SK-N-SH (cell line): ENCODE results near the gene TBX19. TPM values are rescaled to one million over a fixed set of nuclear protein-coding genes. Genes with fewer than 3 reads are reported as not detected.

ENCODE experiments used
- CTCF ChIA-PET: fragments of 300-600, 350-600 bp; formaldehyde crosslinking; extraction: SDS; loops from one replicate; lab custom pipeline; 2021; lab: Yijun Ruan, JAX
- POLR2A ChIA-PET: fragments of 350-600 bp; sonication (Branson Sonifier 250); formaldehyde crosslinking; extraction: SDS; loops from one replicate; lab custom pipeline; 2020; ENCODE audit warnings: antibody characterized with exemption, inconsistent platforms; lab: Yijun Ruan, JAX
- DNase-seq: peaks from one replicate; pipeline ENCODE4 v3.0.0; 2012
- H2AFZ ChIP-seq: fragments of 200-600 bp; sonication (generic); 2 replicates; pipeline ENCODE4 v1.8.1; 2016; ENCODE audit warnings: antibody characterized with exemption, mild to moderate bottlenecking, low read depth
- H3F3A ChIP-seq: fragments of 200-600 bp; sonication (generic); replicated peaks from 2 replicates; pipeline ENCODE3; 2016; ENCODE audit warnings: antibody characterized with exemption, mild to moderate bottlenecking; ENCODE audit not compliant: insufficient read depth
- H3K27ac ChIP-seq, 2 experiments: fragments of 200-500 bp in 1 of 2; fragments of 200-600 bp in 1 of 2; sonication (Bioruptor generic) in 1 of 2; sonication (generic), shearing (Covaris generic) in 1 of 2; 2 replicates each; pipeline versions ENCODE4 v1.5.1 to v1.6.1; 2014 to 2016; ENCODE audit warnings: low read depth in 2 of 2, inconsistent platforms in 1 of 2, low read length in 1 of 2, mild to moderate bottlenecking in 1 of 2, mixed read lengths in 1 of 2
- H3K27me3 ChIP-seq: fragments of 200-600 bp; sonication (generic), shearing (Covaris generic); 2 replicates; pipeline ENCODE4 v1.6.1; 2016; ENCODE audit warnings: mixed run types; ENCODE audit not compliant: insufficient read depth
- H3K36me3 ChIP-seq, 2 experiments: fragments of 200-500 bp in 1 of 2; fragments of 200-600 bp in 1 of 2; sonication (Bioruptor generic) in 1 of 2; sonication (generic) in 1 of 2; replicated peaks in 1 of 2; 2 replicates each; pipeline versions ENCODE3 to v1.5.1; 2014 to 2016; ENCODE audit warnings: low read length in 1 of 2, mild to moderate bottlenecking in 1 of 2; ENCODE audit not compliant: insufficient read depth in 2 of 2, control insufficient read depth in 1 of 2
- H3K4me1 ChIP-seq, 2 experiments: fragments of 200-500 bp in 1 of 2; fragments of 200-600 bp in 1 of 2; sonication (Bioruptor generic) in 1 of 2; sonication (generic), shearing (Covaris generic) in 1 of 2; 2 replicates each; pipeline versions ENCODE4 v1.5.1 to v1.6.1; 2014 to 2016; ENCODE audit warnings: low read depth in 1 of 2, low read length in 1 of 2, mixed run types in 1 of 2; ENCODE audit not compliant: insufficient read depth in 2 of 2, control insufficient read depth in 1 of 2
- H3K4me2 ChIP-seq: fragments of 200-600 bp; sonication (generic), shearing (Covaris generic); 2 replicates; pipeline ENCODE4 v1.6.1; 2017; ENCODE audit warnings: mixed run types
- H3K4me3 ChIP-seq, 2 experiments: fragments of 200-500 bp in 1 of 2; fragments of 200-600 bp in 1 of 2; sonication (Bioruptor generic) in 1 of 2; sonication (generic), shearing (Covaris generic) in 1 of 2; 2 replicates each; pipeline versions ENCODE4 v1.5.1 to v1.8.1; 2014 to 2016; ENCODE audit warnings: low read depth in 2 of 2, inconsistent platforms in 1 of 2, low read length in 1 of 2, mild to moderate bottlenecking in 1 of 2, mixed read lengths in 1 of 2, moderate library complexity in 1 of 2
- H3K79me2 ChIP-seq: fragments of 200-600 bp; sonication (generic); 2 replicates; pipeline ENCODE4 v1.8.1; 2017; ENCODE audit warnings: mild to moderate bottlenecking; ENCODE audit not compliant: insufficient read depth
- H3K9ac ChIP-seq: fragments of 200-600 bp; sonication (generic); 2 replicates; pipeline ENCODE4 v1.6.1; 2017; ENCODE audit warnings: mixed run types
- H3K9me2 ChIP-seq: fragments of 200-600 bp; sonication (generic); 2 replicates; pipeline ENCODE4 v1.6.1; 2017; ENCODE audit warnings: mixed run types
- H3K9me3 ChIP-seq: fragments of 200-600 bp; sonication (generic); 2 replicates; pipeline ENCODE4 v1.6.1; 2017; ENCODE audit warnings: mixed run types, mild to moderate bottlenecking, moderate library complexity
- H4K20me1 ChIP-seq: fragments of 200-600 bp; sonication (generic); 2 replicates; pipeline ENCODE4 v1.6.1; 2017; ENCODE audit warnings: mild to moderate bottlenecking, mixed run types; ENCODE audit not compliant: insufficient read depth
- CHD2 ChIP-seq: fragments of 150-350 bp; IDR thresholded peaks from 2 replicates; pipeline ENCODE4 v1.6.1; 2018; ENCODE audit warnings: low read length; ENCODE audit not compliant: partially characterized antibody
- EP300 ChIP-seq, 2 experiments: IDR thresholded peaks; 2 replicates each; pipeline versions ENCODE4 v1.4.0 to v1.6.1; 2012; ENCODE audit warnings: borderline replicate concordance in 1 of 2, low read depth in 1 of 2, low read length in 1 of 2
- FOSL2 ChIP-seq: IDR thresholded peaks from 2 replicates; pipeline ENCODE4 v1.4.0; 2012; ENCODE audit warnings: low read depth, mild to moderate bottlenecking, moderate library complexity, borderline replicate concordance
- FOXM1 ChIP-seq: IDR thresholded peaks from 2 replicates; pipeline ENCODE4 v1.4.0; 2012; ENCODE audit warnings: low read depth, mild to moderate bottlenecking
- NFIC ChIP-seq: IDR thresholded peaks from 2 replicates; pipeline ENCODE4 v1.4.0; 2012; ENCODE audit warnings: borderline replicate concordance
- POLR2AphosphoS5 ChIP-seq: IDR thresholded peaks from 2 replicates; pipeline ENCODE4 v1.6.1; 2012; ENCODE audit warnings: low read depth, low read length
- RFX5 ChIP-seq: IDR thresholded peaks from 2 replicates; pipeline ENCODE4 v1.6.1; 2012; ENCODE audit warnings: mild to moderate bottlenecking, improper control_type of control experiment, low read length
- SIN3A ChIP-seq: IDR thresholded peaks from 2 replicates; pipeline ENCODE4 v1.6.1; 2012; ENCODE audit warnings: low read depth, mild to moderate bottlenecking, low read length, moderate library complexity, borderline replicate concordance
- SMC3 ChIP-seq: IDR thresholded peaks from 2 replicates; pipeline ENCODE4 v1.6.1; 2012; ENCODE audit warnings: low read depth, low read length, improper control_type of control experiment
- TCF12 ChIP-seq: IDR thresholded peaks from 2 replicates; pipeline ENCODE4 v1.4.0; 2012
- WGBS: methylation state at CpG from one replicate; pipeline ENCODE4 v1.1.6; 2017; ENCODE audit warnings: low lambda C conversion rate; 5-methylcytosine and 5-hydroxymethylcytosine counted together
- polyA plus RNA-seq, 3 experiments: library from polyadenylated mRNA; depleted of rRNA; stranded (reverse); fragments of >200 nt; gene quantifications; 2 replicates each; pipeline ENCODE4 v1.2.3, GENCODE V29; 2012
- TF ChIP-seq, protein P1 (sequence below): fragments of 150-350 bp; IDR thresholded peaks from 2 replicates; pipeline ENCODE4 v1.6.1; 2016; ENCODE audit warnings: mild to moderate bottlenecking, low read depth, low read length
- TF ChIP-seq, protein P2 (sequence below): IDR thresholded peaks from 2 replicates; pipeline ENCODE4 v1.4.0; 2012; ENCODE audit warnings: low read depth, borderline replicate concordance
- TF ChIP-seq, protein P3 (sequence below): fragments of 150-350 bp; IDR thresholded peaks from 2 replicates; pipeline ENCODE4 v1.6.1; 2017; ENCODE audit warnings: antibody characterized with exemption, low read length, low read depth, borderline replicate concordance
- TF ChIP-seq, protein P4 (sequence below): IDR thresholded peaks from 2 replicates; pipeline ENCODE4; 2012

The TBX19 gene
- polyA plus RNA-seq, 1 of the 3 experiments (the other 2 are of a cell fraction) = 2.7 TPM

DNA sequence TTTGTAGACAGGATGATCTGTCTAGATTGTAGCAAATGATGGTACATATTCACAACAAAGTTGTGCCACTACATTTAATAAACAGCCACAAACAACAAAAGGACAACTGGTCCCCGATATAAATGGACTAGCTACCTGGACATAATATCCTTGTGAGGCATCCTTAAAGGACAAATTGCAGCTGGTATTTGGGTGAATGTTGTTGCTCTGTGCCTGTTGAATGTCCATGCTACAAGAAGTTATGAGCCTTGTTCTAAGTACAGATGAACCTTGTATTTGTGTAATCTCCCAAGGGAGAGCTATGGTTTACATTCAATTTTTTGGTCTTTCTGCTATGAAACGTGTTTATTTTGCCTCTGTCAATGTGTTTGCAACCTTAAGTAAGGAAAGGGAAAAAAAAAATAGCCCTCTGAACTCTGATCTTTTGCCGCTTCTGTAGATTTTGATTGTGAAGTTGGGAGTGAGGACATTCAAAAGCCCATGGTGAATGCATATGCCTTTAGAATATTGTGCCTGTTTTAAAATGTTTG lies 28.4 kb upstream of the TBX19 start (continued):
- TF ChIP-seq, protein P1, sequence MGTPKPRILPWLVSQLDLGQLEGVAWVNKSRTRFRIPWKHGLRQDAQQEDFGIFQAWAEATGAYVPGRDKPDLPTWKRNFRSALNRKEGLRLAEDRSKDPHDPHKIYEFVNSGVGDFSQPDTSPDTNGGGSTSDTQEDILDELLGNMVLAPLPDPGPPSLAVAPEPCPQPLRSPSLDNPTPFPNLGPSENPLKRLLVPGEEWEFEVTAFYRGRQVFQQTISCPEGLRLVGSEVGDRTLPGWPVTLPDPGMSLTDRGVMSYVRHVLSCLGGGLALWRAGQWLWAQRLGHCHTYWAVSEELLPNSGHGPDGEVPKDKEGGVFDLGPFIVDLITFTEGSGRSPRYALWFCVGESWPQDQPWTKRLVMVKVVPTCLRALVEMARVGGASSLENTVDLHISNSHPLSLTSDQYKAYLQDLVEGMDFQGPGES = no peak
- TF ChIP-seq CHD2 = no peak
- no peak for TF ChIP-seq TCF12
- TF ChIP-seq SMC3 = no peak
- TF ChIP-seq, all 33 proteins: peak for 0

DNA sequence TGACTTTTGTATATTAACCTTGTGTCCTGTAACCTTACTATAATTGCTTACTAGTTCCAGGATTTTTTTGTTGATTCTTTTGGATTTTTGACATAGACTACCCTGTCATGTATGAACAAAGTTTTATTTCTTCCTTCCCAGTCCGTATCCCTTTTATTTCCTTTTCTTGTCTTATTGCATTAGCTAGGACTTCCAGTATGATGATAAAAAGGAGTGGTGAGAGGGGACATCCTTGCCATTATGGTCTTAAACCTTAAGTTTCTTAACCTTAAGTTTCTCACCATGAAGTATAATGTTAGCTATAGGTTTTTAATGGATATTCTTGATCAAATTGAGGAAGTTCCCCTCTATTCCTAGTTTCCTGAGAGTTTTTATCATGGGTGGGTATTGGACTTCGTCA lies 24.5 kb upstream of the TBX19 start:
- DNase-seq = no peak
- Histone ChIP-seq H3F3A (peaks cover 7% of the 10 kb centered on the region), H4K20me1 (no peaks in the 10 kb centered on the region), H3K79me2 (peaks cover 56% of the 10 kb centered on the region), H3K27me3 (no peaks in the 10 kb centered on the region), H3K9me3 (0 out of 2 replicates have a peak, but pooled peaks cover 19% of the 10 kb centered on the region), H3K4me3 (no peak overlapping the region), H3K27ac (no peak overlapping the region), H3K9me2 (no peaks in the 10 kb centered on the region), H3K9ac (no peak overlapping the region), H3K36me3 (peaks cover 32 to 40% of the 10 kb centered on the region in 2 experiments), H3K4me1 (peaks cover 0 to 9% of the 10 kb centered on the region in 2 experiments; a peak in 2 of 4 replicates)
- CTCF ChIA-PET = interaction anchor here (1.4 kb wide), 1 partner anchor 21 kb away, joined by 3 read pairs; no protein-coding TSS in a partner anchor
- 89% methylated on average over 2 of the region's 2 CpGs for WGBS
- TF ChIP-seq NFIC (no peak), FOXM1 (no peak), EP300 (IDR thresholded peaks at IDR 0.05; ENCODE audit: borderline replicate concordance in 1 of 2, low read depth in 1 of 2, low read length in 1 of 2) (no peak), SIN3A (no peak)
- TF ChIP-seq, protein P2, sequence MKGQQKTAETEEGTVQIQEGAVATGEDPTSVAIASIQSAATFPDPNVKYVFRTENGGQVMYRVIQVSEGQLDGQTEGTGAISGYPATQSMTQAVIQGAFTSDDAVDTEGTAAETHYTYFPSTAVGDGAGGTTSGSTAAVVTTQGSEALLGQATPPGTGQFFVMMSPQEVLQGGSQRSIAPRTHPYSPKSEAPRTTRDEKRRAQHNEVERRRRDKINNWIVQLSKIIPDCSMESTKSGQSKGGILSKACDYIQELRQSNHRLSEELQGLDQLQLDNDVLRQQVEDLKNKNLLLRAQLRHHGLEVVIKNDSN = no peak
- TF ChIP-seq, protein P3, sequence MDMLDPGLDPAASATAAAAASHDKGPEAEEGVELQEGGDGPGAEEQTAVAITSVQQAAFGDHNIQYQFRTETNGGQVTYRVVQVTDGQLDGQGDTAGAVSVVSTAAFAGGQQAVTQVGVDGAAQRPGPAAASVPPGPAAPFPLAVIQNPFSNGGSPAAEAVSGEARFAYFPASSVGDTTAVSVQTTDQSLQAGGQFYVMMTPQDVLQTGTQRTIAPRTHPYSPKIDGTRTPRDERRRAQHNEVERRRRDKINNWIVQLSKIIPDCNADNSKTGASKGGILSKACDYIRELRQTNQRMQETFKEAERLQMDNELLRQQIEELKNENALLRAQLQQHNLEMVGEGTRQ = no peak
- TF ChIP-seq, all 33 proteins: peak for 0
- H2AFZ ChIP-seq = no peak overlapping the region
- no peak overlapping the region for H3K4me2 ChIP-seq
- POLR2A ChIA-PET = no interaction called here

DNA sequence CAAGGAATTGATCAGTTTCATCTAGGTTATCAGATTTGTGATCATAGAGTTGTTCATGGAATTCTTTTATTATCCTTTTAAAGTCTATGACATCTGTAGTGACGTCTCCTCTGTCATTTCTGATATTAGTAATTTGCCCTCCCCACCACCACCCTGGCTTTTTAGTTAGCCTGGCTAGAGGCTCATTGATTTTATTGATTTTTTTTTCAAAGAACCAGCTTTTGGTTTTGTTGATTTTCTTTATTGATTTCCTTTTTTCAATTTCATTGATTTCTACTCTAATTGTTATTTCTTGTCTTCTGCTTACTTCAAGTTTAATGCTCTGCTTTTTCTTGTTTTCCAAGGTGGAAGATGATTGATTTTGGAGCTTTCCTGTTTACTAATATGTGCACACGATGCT lies 23.3 kb upstream of the TBX19 start:
- Histone ChIP-seq H3K4me3 (no peak overlapping the region), H3K27ac (no peak overlapping the region), H3K9me2 (no peaks in the 10 kb centered on the region), H3K4me2 (no peak overlapping the region), H3F3A (peaks cover 13% of the 10 kb centered on the region), H3K79me2 (peaks cover 49% of the 10 kb centered on the region; the same call in 1 of the 2 replicates), H3K36me3 (peaks cover 19 to 34% of the 10 kb centered on the region in 2 experiments), H2AFZ (no peak overlapping the region), H3K9me3 (0 out of 2 replicates have a peak, but pooled peaks cover 19% of the 10 kb centered on the region), H3K4me1 (peaks cover 4 to 16% of the 10 kb centered on the region in 2 experiments; a peak in 2 of 4 replicates), H3K9ac (no peak overlapping the region), H4K20me1 (no peaks in the 10 kb centered on the region), H3K27me3 (no peaks in the 10 kb centered on the region)
- ChIA-PET CTCF (no interaction called here), POLR2A (no interaction called here)
- 66% methylated on average over 2 of the region's 2 CpGs for WGBS
- DNase-seq = no peak
- TF ChIP-seq POLR2AphosphoS5 = no peak
- no peak for TF ChIP-seq RFX5
- TF ChIP-seq, protein P4, sequence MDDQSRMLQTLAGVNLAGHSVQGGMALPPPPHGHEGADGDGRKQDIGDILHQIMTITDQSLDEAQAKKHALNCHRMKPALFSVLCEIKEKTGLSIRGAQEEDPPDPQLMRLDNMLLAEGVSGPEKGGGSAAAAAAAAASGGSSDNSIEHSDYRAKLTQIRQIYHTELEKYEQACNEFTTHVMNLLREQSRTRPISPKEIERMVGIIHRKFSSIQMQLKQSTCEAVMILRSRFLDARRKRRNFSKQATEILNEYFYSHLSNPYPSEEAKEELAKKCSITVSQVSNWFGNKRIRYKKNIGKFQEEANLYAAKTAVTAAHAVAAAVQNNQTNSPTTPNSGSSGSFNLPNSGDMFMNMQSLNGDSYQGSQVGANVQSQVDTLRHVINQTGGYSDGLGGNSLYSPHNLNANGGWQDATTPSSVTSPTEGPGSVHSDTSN = no peak
- TF ChIP-seq, protein P2 = no peak
- TF ChIP-seq, protein P1 = no peak
- TF ChIP-seq FOSL2 = no peak
- TF ChIP-seq NFIC = no peak
